NCI-H526 treated with DMSO at 0.1 percent for 48 hours (cell line): ENCODE data around the gene GPATCH8.
"Not testable (repeated sequence)": the region's sequence is repeated elsewhere in the genome, so short reads cannot be mapped to it uniquely, and the experiment has no call there.

ENCODE experiments used
- DNase-seq: peaks from one replicate; lab custom pipeline; 2025; lab: John Stamatoyannopoulos, UW

GPATCH8 gene

DNA sequence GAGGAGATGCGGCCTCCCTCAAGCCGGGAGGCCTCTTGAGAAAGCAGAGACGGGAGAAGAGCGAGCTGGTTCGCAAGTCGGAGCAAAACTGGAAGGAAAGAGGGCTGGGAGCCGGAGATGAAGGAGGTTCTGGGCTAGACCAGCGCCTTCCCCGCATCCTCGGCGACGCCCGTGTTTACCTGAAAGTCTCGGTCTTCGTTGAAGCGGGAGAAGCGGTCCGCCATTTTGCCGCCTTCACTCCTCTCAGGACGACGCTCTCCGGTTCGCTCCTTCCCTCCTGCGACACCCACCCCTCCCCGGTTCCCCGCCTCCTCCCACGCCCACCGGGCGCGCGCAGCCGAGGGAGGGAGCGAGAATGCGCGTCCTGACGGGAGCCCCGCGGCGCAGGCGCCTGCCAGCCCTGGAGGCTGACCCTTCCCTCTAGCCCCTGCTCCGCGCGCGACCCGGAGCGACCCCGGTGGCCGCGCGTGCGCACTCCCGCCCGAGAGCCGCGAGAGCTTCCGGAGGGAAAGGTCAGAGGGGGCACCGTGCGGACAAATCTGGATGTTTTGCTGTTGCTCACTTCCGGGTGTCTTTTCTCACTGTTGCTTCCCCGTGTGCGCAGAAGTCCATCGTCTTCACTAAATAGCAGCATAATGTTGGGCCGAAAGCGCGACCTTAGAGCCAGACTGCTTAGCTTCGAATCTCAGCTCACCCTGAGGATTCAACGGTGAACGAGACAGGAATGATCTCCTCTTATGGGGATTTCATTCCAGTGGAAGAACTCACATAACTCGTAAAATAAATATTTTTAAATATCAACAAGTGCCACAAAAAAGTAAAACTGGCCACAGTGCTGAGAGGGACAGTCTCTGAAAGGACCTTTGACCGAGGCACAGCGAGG is at the start of gene GPATCH8:
GPATCH8 (minus strand) TSS at position 260 of the 883 bp plus-strand sequence; CDS start at position 224, 36 bp downstream.
- peak; percentile 95 for DNase-seq

DNA sequence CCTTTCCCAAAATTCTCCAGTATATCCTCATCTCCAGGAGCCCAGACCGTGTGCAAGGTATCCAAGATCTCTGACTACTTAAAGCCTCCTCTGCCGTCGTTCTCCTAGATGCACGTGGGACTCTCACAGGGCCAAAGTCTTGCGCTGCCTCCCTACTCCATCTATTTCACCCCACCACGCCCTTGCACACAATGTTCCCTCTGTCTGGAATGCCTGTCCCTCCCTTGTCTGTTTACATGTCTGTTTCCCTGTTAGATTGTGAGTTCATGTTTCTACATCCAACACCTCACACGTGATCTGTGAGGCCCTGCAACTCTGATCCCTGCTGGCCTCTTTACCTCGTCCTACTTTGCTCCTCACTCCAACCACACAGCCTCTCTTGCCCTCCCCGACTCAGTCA is 49.2 kb upstream of the GPATCH8 start:
- DNase-seq: no peak

DNA sequence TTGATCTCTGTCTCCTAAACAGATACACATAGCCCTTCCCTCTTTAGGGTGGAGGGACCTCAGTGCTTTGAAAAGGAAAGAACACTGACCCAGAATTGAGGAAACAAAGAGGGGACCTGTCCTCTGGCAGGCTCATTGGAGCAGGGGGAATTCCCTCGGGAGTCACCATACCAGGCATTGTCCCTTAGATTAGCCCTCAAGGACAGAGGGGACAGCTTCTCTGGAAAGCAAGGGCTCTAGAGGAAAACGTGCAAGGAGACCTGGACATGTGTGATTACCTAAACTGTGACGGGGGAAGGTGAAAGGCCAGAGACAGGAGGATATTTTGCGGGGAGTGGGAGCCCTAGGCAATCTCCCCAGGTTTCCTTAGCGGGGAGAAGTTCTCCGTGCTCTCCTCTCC is 46.5 kb upstream of the GPATCH8 start:
- no peak for DNase-seq

DNA sequence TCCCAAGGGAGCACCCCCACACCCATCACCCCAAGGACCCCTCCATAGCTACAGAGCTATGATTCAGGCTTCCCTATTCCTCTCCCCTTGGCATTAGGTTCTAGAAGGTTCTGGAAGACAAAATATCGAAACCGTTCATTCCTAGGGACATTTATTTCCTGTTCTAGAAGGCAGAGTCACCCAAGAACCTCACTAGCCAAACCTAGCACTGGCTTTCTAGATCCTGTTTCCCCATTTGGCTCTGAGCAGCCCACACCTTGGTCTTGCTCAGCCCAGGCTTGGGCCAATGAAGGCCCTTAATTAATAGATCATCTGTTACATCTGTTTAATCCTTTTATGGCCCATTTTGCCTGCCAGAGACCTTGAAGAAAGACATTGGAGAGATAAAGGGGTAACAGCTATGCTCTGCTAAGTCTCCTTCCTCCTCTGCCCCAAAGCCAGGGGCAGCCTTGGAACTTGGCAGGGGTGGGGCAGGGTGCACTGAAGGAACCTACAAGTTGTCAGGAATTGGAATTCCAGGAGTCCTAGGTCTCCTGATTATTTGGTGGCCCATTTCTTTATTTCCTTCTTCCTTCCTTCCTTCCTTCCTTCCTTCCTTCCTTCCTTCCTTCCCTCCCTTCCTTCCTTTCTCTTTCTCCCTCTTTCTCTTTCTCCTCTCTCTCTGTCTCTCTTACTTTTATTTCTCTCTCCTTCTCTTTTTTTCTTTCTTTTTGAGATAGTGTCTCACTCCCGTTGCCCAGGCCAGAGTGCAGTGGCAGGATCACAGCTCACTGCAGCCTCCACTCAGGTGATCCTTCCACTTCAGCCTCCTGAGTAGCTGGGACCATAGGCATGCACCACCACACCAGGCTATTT is 45.4 kb upstream of the GPATCH8 start:
- no peak for DNase-seq

DNA sequence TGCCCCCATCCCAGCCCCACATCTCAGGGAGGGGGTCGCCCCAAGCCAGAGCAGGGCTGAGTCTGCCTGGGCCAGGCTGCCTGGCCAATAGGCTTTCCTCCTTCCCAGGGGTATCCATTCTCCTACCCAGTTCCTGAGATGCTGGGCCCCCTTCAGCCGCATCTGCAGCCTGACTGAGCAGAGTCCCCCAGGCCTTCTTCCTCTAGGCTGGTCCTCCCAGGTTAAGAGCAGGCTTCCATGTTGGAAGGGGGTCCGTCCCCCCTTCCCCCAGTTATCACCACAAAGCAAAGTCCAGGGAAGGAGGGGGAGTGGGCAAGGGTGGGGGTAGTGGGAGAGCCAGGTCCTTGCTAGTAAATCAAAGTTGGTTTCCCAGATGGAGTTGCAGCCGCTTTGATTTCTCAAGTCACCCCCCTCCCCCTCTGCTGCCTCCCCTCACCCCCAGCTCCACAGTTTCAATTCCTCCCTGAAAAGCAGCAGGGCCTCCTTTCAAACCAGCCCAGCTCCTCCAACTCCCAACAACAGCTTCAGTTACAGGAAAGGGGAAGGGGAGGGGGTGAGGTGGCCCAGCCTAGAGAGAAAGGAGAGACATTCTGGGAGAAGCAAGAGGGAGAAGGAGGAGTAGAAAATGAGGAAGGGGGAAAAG is 44.5 kb upstream of the GPATCH8 start:
- DNase-seq: no peak

DNA sequence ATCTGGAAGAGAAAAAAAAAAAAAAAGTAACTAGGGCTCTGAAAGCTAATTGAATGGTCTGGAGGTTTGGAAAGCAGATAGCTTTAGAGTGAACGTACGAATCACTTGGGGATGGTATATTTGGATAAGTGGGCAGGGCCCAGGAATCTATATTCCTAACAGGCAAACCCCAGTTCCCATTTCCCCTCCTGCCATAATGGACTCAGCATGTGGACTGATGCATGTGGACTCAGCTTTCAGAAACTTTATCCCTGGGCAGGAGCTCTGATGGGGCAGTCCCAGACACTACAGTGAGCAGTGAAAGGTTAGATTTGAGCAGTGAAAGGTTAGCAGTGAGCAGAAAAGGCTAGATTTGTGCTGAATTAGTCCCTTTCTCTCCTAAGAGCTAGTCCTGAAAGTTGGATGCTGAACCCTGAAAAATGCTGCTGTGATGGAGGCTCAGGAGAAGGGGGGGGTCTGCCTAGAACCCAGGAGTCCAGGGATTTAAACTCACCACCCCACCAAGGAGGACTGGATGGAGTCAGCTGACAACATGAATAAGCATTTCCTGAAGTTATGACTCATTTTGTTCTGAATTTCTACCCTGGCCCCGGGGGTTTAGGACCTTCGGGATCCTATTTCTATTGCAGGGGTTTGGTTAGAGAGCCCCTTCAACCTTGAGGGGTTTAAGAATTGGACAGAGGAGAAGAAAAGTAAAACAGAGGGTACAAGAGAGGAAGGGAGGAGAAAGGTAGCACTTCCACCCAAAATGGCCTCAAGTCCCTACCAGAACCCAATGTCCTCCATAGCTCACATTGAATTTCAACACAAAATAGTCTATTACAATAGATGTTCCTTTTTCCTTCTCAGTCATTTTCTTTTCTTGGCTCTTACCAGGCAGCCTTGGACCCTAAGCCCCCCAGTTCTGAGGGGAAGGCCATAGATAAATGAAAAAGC is 43.7 kb upstream of the GPATCH8 start:
- no peak for DNase-seq

DNA sequence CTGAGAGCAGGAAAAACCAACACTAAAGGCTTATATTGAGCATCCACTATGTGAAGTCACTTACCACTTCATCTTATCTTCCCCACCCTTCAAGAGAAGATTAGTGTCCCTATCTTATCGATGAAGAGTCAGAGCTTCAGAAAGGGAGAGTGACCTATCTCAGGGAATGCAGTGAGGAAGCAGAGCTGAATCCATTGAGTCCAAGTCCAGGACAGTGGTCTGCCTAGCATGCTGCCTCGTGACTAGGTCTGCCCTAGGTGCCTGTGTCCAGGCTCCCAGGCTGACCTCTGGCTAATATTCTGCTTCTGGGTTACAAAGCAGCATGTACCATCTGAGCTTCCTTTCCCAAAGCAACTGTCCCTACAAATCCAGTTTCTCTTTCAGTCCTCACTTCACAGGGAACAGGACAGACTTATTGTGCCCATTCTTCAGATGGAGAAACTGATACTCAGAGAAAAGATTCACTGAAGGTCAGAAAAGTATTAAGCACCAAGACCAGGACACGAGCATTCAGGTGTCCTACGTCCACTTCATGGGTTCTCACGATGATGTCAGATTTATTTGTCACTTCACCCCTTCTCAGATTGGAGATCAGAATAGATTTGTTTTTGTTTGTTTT is 40.8 kb upstream of the GPATCH8 start:
- DNase-seq: no peak

DNA sequence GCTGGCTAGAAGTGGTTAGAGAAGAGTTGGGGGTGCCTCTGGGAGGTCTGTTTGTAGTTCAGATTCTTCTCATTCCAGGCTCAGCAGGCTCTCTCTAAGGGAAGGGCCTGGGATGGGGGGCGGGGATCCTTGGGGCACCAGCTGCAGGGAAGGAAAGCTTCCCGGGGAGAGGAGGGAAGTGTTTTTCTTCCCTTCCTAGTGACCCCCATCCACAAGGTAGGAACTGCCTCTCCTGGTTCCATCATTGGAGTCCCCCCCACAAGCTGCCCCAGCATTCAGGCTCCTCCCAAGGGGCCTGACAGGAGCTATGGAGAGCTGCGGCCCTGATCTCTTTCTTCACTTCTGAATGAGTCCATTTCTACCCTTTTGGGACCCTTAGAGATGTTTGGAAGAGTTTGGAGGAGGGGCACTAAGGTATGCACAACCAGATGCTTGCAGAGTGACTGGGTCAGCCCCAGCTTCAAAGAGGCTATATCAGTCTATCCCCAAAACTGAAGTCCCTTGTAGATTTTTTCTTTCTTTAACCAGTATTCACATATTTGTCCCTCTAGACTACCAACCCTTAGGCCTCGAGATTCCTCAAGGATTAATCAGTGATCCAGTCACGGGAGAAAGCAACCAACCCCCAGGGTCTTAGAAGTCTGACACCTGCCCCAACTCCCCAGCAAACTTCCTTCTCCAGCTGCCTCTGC is 40.2 kb upstream of the GPATCH8 start:
- no peak for DNase-seq

DNA sequence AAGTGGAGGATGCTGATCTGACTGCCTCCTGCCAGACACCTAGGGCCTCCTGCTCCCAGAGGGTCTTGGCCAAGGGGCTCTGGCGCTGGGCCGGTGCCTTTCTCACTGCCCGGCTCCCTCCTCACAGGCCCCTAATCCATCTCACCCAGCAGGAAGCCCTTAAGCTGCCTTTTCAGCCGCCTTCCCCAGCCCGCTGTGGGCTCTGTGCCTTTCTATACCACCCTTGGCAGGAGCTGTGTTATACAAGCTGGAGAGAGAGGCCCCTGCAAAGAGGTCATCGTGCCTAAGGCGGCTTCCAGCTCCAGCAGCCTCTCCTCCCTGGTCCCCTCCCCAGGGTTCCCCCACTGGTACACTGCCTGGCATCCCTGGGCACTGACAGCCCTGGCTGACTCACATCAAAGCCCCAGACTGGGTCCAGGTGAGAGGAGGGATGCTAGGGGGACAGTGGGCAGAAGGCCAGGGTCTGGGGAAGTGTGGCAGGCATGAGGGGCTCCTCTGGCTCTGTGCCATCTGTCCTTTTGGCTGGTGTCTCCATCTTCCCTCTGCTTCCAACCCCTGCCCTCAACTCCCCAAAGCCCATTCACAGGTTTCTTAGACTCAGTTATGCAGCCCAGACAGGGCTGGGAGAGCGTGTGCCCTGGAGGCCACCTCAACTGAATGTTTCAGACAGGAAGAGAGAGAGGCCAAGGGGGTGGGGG is 38.8 kb upstream of the GPATCH8 start:
- DNase-seq: no peak

DNA sequence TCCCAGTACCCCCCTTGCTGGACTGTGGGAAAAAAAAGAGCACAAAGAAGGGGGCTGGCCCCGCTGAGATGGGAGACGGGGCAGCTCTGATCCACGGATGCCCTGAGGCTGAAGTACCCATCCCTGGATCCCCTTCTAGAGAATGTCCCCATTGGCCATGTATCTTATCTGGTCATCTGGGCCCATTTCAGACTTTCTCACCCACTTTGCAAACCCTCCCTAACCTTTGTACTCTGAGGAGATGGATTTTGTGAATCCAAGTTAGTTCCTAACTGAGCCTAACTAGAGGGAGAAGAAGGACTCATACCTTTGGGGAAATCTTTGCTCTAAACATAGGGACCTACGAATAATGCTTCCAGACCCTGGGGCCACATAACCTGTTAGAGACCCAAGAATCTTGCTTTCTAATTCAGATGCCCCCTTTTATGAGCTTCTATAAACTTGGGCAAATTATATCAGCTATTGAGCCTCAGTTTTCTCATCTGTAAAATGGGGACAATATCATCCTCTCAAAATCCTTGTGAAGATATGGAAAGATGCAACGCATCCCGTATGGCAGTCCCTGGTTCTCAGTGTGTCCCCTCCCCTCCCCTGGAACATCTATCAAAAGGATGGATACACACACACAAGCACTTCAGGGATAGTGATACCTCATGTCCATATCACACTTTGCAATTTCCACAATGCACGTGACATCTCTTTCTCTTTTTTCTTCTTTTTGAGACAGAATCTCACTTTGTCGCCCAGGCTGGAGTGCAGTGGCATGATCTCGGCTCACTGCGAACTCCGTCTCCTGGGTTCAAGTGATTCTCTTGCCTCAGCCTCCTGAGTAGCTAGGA is 37.3 kb upstream of the GPATCH8 start:
- no peak for DNase-seq

DNA sequence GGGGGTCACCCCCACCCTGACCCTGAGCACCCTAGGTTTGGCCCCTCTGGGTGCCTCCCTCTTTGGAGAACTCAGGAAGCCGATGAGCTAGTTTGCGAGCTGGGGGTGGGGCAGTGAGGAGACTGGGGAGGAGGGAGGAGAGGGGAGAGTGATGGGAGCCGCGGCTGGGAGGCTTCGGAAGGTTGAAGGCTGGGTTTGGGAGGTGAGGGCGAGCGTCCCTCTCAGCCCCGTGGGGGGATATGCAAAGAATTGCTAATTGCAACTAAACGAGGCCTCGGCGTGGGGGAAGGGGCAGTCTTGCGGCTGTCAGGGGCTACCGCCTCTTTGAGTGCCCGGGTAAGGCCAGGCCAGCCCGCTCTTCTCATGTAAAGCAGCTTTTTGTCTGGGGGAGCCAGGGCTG is 36.5 kb upstream of the GPATCH8 start:
- DNase-seq: no peak

DNA sequence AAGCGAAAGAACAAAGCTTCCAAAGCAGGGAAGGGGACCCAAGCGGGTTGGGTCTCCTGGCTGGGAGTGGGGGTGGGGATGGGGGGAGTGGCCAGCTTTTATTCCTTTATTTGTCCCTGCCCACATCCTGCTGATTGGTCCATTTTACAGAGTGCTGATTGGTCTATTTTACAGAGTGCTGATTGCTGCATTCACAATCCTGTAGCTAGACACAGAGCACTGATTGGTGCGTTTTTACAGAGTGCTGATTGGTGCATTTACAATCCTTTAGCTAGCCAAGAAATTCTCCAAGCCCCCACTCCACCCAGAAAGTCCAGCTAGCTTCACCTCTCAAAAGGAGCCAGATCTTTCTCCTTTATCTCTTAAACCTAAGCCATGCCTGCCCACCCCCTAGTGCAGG is 34.7 kb upstream of the GPATCH8 start:
- not testable (repeated sequence) for DNase-seq

DNA sequence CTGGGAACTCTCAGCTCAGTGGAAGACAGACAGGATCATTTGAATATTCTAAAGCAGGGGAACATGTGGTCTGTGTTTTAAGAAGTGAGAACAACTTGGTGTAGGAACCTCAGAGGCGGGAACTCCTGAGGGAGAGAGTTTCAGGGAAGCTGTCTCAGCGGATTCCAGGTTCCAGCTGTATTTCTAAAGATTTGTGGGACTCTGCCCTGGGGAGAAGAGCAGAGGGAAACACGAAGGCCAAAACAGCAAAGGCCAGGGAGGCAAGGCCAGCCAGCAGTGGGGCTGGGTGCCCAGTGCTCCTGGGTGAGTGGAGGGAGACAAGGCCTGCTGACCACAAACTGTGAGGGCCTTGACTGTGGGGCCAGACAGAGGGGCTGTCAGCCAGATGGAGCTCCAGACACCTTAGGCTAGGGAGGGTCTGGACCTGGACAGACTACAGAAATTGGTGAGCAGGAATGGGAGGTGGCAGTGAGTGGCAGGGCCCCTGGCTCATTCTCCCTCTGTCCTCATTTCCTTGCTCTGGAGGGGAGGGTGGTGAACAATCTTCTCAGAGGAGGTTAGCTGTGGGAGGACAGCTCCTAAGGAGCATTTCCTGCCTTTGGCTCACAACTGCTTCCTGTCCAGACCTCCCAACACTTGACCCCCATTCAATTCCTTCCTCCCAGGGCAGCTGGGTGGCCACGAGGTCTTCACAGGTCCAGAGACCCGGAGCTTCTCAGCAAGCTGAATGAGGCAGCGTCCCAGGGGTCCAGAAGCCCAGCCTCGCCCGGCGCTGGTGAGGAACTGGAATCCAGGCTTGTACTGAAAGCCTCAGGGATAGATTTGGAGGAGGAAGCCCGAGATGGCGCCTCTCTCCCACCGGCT is 33.1 kb upstream of the GPATCH8 start:
- no peak for DNase-seq

DNA sequence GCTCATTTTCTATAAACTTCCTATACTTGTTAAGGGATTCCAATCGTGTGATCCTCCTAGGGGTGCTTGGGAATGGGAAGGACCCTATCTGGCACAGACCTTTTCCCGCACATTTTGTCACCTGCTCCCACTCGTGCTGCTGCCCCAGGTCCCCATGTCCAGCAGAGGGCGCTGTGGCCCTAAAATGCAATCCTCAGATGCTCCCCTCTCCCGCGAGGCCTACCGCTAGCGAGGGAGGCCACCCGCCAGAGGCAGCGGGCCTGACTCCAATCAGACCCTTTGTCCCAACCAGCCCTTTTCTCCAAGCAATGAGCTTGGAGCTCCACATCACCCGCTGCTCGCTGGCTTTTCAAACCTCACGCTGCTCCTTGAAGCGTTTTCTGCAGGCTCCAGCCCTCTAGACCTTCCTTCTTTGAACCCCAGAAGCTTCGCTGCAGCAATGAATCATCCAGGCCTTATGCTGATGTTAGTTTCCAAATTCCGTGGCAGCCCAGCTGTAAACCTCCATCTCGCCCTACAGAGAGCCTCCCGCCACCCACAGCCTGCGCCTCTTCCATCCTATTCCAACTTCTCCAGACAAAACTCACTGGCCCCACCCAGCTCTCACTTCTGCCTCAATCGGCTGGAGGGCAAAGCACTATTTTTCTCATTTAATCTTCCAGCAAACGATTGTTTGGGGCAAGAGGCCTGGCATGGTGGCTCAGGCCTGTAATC is 30.5 kb upstream of the GPATCH8 start:
- DNase-seq: peak; percentile 61

DNA sequence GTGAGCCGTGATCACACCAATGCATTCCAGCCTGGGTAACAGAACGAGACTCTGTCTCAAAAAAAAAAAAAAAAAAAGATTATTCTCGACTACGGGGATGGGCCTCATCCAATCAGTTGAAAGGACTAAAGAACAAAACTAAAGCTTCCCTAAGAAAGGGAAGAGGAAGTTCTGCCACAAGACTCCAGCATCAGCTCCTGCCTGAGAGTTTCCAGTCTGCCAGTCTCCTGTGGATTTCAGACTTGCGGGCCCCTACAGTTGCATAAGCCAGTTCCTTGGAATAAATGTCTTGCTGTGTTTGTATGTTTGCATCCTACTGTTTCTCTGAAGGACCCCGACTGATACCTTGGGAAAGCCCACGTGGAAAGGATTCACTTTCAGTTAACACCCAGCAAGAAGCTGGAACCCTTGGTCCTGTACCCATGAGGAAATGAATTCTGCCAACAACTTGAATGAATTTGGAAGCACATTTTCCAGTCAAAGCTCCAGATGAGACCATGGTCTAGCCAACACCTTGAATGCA is 27.8 kb upstream of the GPATCH8 start:
- DNase-seq: no peak

DNA sequence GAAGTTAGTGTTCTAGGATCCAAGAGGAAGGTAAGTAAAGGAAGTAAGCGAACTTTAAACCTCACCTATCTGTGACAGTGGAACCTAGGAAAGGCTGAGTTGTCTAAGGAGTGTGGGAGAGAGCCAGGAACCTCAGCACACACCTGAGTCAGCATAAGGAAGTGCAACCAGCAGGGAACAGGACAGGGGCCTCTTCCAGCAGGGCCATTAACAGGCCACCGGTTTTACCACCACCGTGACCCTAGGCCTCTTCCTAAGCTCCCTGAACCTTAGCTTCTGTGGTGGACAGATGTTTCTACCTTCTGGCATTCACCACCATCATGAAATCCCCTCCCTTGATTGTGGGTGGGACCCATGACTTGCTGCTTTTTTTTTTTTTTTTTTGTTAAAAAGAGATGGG is 26.7 kb upstream of the GPATCH8 start:
- DNase-seq: no peak

DNA sequence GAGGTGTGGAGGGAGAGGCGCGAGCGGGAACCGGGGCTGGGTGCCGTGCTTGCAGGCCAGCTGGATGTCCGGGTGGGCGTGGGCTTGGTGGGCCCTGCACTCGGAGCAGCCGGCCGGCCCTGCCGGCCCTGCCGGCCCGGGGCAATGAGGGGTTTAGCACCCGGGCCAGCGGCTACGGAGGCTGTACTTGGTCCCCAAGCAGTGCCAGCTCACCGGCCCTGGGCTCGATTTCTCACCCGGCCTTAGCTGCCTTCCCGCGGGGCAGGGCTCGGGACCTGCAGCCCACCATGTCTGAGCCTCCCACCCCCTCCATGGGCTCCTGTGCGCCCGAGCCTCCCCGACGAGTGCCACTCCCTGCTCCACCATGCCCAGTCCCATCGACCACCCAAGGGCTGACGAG is 24.7 kb upstream of the GPATCH8 start:
- DNase-seq: no peak
